Erythroblast (primary cell): ENCODE results near the gene PRKAR1B.

Source experiments
- GATA1 ChIP-seq: IDR thresholded peaks from 2 replicates; pipeline ENCODE4 v1.6.1; 2011; ENCODE audit warnings: low read depth, mild to moderate bottlenecking, control low read depth, low read length, moderate library complexity
- POLR2A ChIP-seq: IDR thresholded peaks from 2 replicates; pipeline ENCODE4 v1.6.1; 2011; ENCODE audit warnings: mild to moderate bottlenecking, low read length

DNA sequence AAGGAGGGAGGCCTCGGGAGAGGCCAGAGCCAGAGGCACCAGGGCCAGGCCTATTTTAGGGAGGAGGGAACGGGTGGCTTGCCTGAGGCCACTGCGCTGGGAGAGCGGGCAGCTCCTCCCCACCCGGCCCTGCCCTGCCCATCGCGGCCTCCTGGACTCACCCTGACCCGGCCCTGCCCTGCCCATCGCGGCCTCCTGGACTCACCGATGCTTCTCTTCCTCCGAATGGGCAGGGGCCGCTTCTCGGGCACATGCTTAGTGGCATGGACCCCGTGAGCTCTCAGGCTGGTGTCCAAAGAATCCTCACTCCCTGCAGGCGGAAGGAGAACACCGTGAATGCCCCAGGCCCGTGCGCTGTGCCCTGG is 215.0 kb downstream of the PRKAR1B start:
- TF ChIP-seq POLR2A (no peak), GATA1 (no peak)
